Prostate gland (tissue), 2 donors: ENCODE data around the gene GAB4.

Experiments used
- POLR2AphosphoS5 ChIP-seq: sonication (generic); formaldehyde crosslinking; IDR thresholded peaks from one replicate; pipeline ENCODE4 v1.6.1; 2017; ENCODE audit warnings: antibody characterized with exemption
- TF ChIP-seq, protein P1 (sequence below), 4 experiments: fragments of 200-600 bp in 2 of 4; fragments of 450-650 bp in 2 of 4; sonication (generic) in 2 of 4; IDR thresholded peaks; 1 replicate in 3 of 4; 2 replicates in 1 of 4; pipeline ENCODE4 v1.5.1; 2016 to 2019; ENCODE audit warnings: antibody characterized with exemption in 4 of 4, mild to moderate bottlenecking in 2 of 4, moderate library complexity in 2 of 4

DNA sequence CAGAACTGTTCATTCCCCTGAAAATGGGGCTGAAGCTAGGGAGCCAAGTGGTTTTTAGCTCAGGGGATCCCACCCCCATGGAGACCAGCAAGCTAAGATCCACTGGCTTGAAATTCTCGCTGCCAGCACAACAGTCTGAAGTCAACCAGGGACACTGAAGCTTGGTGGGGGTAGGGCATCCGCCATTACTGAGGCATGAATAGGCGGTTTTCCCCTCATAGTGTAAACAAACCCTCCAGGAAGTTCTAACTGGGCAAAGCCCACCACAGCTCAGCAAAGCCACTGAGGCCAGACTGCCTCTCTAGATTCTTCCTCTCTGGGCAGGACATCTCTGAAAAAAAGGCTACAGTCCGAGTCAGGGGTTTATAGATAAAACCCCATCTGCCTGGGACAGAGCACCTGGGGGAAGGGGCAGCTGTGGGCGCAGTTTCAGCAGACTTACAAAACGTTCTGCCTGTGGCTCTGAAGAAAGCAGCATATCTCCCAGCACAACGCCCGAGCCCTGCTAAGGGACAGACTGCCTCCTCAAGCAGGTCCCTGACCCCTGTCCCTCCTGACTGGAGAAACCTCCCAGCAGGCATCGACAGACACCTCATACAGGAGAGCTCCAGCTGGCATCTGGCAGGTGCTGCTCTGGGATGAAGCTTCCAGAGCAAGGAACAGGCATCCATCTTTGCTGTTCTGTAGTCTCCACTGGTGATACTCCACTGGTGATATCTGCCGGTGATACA lies 32.7 kb downstream of the GAB4 start:
- no peak for TF ChIP-seq POLR2AphosphoS5
- TF ChIP-seq, protein P1, sequence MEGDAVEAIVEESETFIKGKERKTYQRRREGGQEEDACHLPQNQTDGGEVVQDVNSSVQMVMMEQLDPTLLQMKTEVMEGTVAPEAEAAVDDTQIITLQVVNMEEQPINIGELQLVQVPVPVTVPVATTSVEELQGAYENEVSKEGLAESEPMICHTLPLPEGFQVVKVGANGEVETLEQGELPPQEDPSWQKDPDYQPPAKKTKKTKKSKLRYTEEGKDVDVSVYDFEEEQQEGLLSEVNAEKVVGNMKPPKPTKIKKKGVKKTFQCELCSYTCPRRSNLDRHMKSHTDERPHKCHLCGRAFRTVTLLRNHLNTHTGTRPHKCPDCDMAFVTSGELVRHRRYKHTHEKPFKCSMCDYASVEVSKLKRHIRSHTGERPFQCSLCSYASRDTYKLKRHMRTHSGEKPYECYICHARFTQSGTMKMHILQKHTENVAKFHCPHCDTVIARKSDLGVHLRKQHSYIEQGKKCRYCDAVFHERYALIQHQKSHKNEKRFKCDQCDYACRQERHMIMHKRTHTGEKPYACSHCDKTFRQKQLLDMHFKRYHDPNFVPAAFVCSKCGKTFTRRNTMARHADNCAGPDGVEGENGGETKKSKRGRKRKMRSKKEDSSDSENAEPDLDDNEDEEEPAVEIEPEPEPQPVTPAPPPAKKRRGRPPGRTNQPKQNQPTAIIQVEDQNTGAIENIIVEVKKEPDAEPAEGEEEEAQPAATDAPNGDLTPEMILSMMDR (IDR thresholded peaks at IDR 0.05), result no peak
